ENCODE results near the gene VCAN. TPM values are rescaled to one million over a fixed set of nuclear protein-coding genes. Genes with fewer than 3 reads are reported as not detected.

The VCAN gene
- total and polyA plus RNA-seq, 2 donors from 2014 or later, result 2.1 to 226 TPM

- Histone ChIP-seq H3K9ac (ENCODE audit: low read length in 3 of 3) (no peak overlapping the region), H3K36me3 (ENCODE audit: control insufficient read depth in 2 of 3, insufficient read depth in 3 of 3, low read length in 3 of 3) (peaks cover 0 to 18% (median 0%) of the 10 kb centered on the region in 3 donors), H3K4me1 (ENCODE audit: control insufficient read depth in 2 of 3, insufficient read depth in 2 of 3, low read depth in 1 of 3, low read length in 3 of 3) (no peaks in the 10 kb centered on the region), H3K27ac (ENCODE audit: low read depth in 2 of 2, low read length in 2 of 2) (no peak overlapping the region), H3K27me3 (ENCODE audit: control insufficient read depth, insufficient read depth, low read length) (no peaks in the 10 kb centered on the region), H3K4me3 (ENCODE audit: low read length in 3 of 3) (no peak overlapping the region), H3K9me3 (ENCODE audit: control insufficient read depth in 2 of 3, insufficient read depth in 1 of 3, low read length in 3 of 3) (no peaks in the 10 kb centered on the region)
- TF ChIP-seq CTCF (IDR thresholded peaks at IDR 0.05; ENCODE audit: borderline replicate concordance, extremely low read depth, insufficient read depth), result no peak
- DNase-seq (no peak), FAIRE-seq (no peak)
- intact Hi-C loops (cut with DNase I), result no loop called here
Measured at GRCh38 chr5:83490203-83490602, 18.7 kb downstream of the VCAN start.

- DNase-seq (no peak), FAIRE-seq (no peak)
- no peaks in the 10 kb centered on the region for H3K4me1 ChIP-seq (ENCODE audit: control insufficient read depth in 2 of 3, insufficient read depth in 2 of 3, low read depth in 1 of 3, low read length in 3 of 3)
- no peak for TF ChIP-seq CTCF (IDR thresholded peaks at IDR 0.05; ENCODE audit: borderline replicate concordance, extremely low read depth, insufficient read depth)
- no peaks in the 10 kb centered on the region for H3K27me3 ChIP-seq (ENCODE audit: control insufficient read depth, insufficient read depth, low read length)
- no peak overlapping the region for H3K27ac ChIP-seq (ENCODE audit: low read depth in 2 of 2, low read length in 2 of 2)
- no peak overlapping the region for H3K4me3 ChIP-seq (ENCODE audit: low read length in 3 of 3)
- intact Hi-C loops (cut with DNase I), result no loop called here
- H3K9ac ChIP-seq (ENCODE audit: low read length in 3 of 3), result no peak overlapping the region
- H3K9me3 ChIP-seq (ENCODE audit: control insufficient read depth in 2 of 3, insufficient read depth in 1 of 3, low read length in 3 of 3), result no peaks in the 10 kb centered on the region
- peaks cover 0 to 13% (median 0%) of the 10 kb centered on the region in 3 donors for H3K36me3 ChIP-seq (ENCODE audit: control insufficient read depth in 2 of 3, insufficient read depth in 3 of 3, low read length in 3 of 3)
Measured at GRCh38 chr5:83492331-83492730, 20.8 kb downstream of the VCAN start.

GRCh38 chr5:83493644-83494043 lies 22.1 kb downstream of the VCAN start:
- intact Hi-C loops (cut with DNase I), result no loop called here
- no peak for TF ChIP-seq CTCF (IDR thresholded peaks at IDR 0.05; ENCODE audit: borderline replicate concordance, extremely low read depth, insufficient read depth)
- FAIRE-seq, result no peak
- Histone ChIP-seq H3K4me3 (ENCODE audit: low read length in 3 of 3) (no peak overlapping the region), H3K27me3 (ENCODE audit: control insufficient read depth, insufficient read depth, low read length) (no peaks in the 10 kb centered on the region), H3K36me3 (ENCODE audit: control insufficient read depth in 2 of 3, insufficient read depth in 3 of 3, low read length in 3 of 3) (peaks cover 0 to 13% (median 0%) of the 10 kb centered on the region in 3 donors), H3K9ac (ENCODE audit: low read length in 3 of 3) (no peak overlapping the region), H3K9me3 (ENCODE audit: control insufficient read depth in 2 of 3, insufficient read depth in 1 of 3, low read length in 3 of 3) (no peaks in the 10 kb centered on the region), H3K4me1 (ENCODE audit: control insufficient read depth in 2 of 3, insufficient read depth in 2 of 3, low read depth in 1 of 3, low read length in 3 of 3) (no peaks in the 10 kb centered on the region), H3K27ac (ENCODE audit: low read depth in 2 of 2, low read length in 2 of 2) (no peak overlapping the region)
- no peak for DNase-seq

- H3K36me3 ChIP-seq (ENCODE audit: control insufficient read depth in 2 of 3, insufficient read depth in 3 of 3, low read length in 3 of 3), result peaks cover 0 to 13% (median 0%) of the 10 kb centered on the region in 3 donors
- H3K9me3 ChIP-seq (ENCODE audit: control insufficient read depth in 2 of 3, insufficient read depth in 1 of 3, low read length in 3 of 3), result no peaks in the 10 kb centered on the region
- H3K27ac ChIP-seq (ENCODE audit: low read depth in 2 of 2, low read length in 2 of 2), result no peak overlapping the region
- DNase-seq, result no peak
- no peak for FAIRE-seq
- no peaks in the 10 kb centered on the region for H3K4me1 ChIP-seq (ENCODE audit: control insufficient read depth in 2 of 3, insufficient read depth in 2 of 3, low read depth in 1 of 3, low read length in 3 of 3)
- no peak overlapping the region for H3K9ac ChIP-seq (ENCODE audit: low read length in 3 of 3)
- no peak for TF ChIP-seq CTCF (IDR thresholded peaks at IDR 0.05; ENCODE audit: borderline replicate concordance, extremely low read depth, insufficient read depth)
- no peak overlapping the region for H3K4me3 ChIP-seq (ENCODE audit: low read length in 3 of 3)
- intact Hi-C loops (cut with DNase I), result no loop called here
- H3K27me3 ChIP-seq (ENCODE audit: control insufficient read depth, insufficient read depth, low read length), result no peaks in the 10 kb centered on the region
Measured at GRCh38 chr5:83494087-83494620, 22.6 kb downstream of the VCAN start.

Data from kidney (tissue), 14 donors.